Body of pancreas (tissue), 4 donors: ENCODE results near the gene RPL3. TPM values are rescaled to one million over a fixed set of nuclear protein-coding genes. Genes with fewer than 3 reads are reported as not detected.

Experiments
- ATAC-seq: fragments of 150-250 bp; one replicate; pipeline ENCODE4 v1.9.1; 2016
- DNase-seq, 4 donors: peaks; one replicate each; pipeline ENCODE4 v3.0.0-alpha.2; 2019
- H3K27ac ChIP-seq, 4 donors: fragments of 200-600 bp; sonication (generic); 1 replicate in 3 of 4; 2 replicates in 1 of 4; pipeline versions ENCODE4 v1.5.1 to v1.6.1; 2016 to 2019; ENCODE audit warnings: mild to moderate bottlenecking in 1 of 4, mixed read lengths in 1 of 4, moderate library complexity in 1 of 4
- H3K27me3 ChIP-seq, 2 donors: fragments of 200-600 bp; sonication (generic); one replicate each; pipeline ENCODE4 v1.6.0; 2016; ENCODE audit warnings: mild to moderate bottlenecking in 1 of 2
- H3K36me3 ChIP-seq, 2 donors: fragments of 200-600 bp; sonication (generic); replicated peaks in 1 of 2; 2 replicates each; pipeline ENCODE4 v1.5.1; 2016; ENCODE audit warnings: low read depth in 2 of 2; ENCODE audit not compliant: insufficient read depth in 1 of 2
- H3K4me1 ChIP-seq: fragments of 200-600 bp; sonication (generic); one replicate; pipeline ENCODE4 v1.6.0; 2016
- H3K4me3 ChIP-seq, 2 donors: fragments of 200-600 bp; sonication (generic); 1 replicate in 1 of 2; 2 replicates in 1 of 2; pipeline ENCODE4 v1.5.1; 2016 to 2019
- H3K9me3 ChIP-seq, 3 donors: fragments of 200-600 bp; sonication (generic); 1 replicate in 2 of 3; 2 replicates in 1 of 3; pipeline ENCODE4 v1.5.1; 2016
- CTCF ChIP-seq, 7 experiments: fragments of 450-650 bp in 4 of 7; fragments of 200-600 bp in 3 of 7; sonication (generic) in 3 of 7; IDR thresholded peaks; one replicate each; pipeline ENCODE4 v1.5.1; 2016 to 2019; ENCODE audit warnings: antibody characterized with exemption in 7 of 7
- POLR2A ChIP-seq, 3 donors: fragments of 450-650 bp; IDR thresholded peaks; one replicate each; pipeline ENCODE4 v1.6.1; 2016; ENCODE audit warnings: antibody characterized with exemption in 3 of 3, mild to moderate bottlenecking in 2 of 3
- WGBS, 2 donors: methylation state at CpG; one replicate each; pipeline ENCODE4 v1.1.5; 2017; 5-methylcytosine and 5-hydroxymethylcytosine counted together
- intact Hi-C: fragments of 100-400 bp; cut with DNase I; formaldehyde crosslinking; loops from one replicate; pipeline ENCODE4 v1.15.1; 2023
- total RNA-seq, 2 donors: library from RNA; depleted of rRNA; stranded (reverse); fragments of >200 nt; gene quantifications; one replicate each; pipeline ENCODE4 v1.1.0, GENCODE V29; 2016

RPL3 gene
- total RNA-seq, 2 donors from 2014 or later = 1,625 to 1,893 TPM

- peaks cover 9% of the 10 kb centered on the region for H3K4me1 ChIP-seq
- intact Hi-C loops = no loop called here
- H3K27ac ChIP-seq = no peak overlapping the region
- no peak overlapping the region for H3K4me3 ChIP-seq
- H3K9me3 ChIP-seq = no peaks in the 10 kb centered on the region
- no peak for TF ChIP-seq POLR2A (IDR thresholded peaks at IDR 0.05)
- TF ChIP-seq CTCF (IDR thresholded peaks at IDR 0.05) = no peak
- no peaks in the 10 kb centered on the region for H3K36me3 ChIP-seq
- H3K27me3 ChIP-seq = no peaks in the 10 kb centered on the region
- ATAC-seq (no peak), DNase-seq (no peak)
- WGBS, 2 donors = 76 to 79% methylated on average over 23 of the region's 23 CpGs
These were observed 40.1 kb downstream of the RPL3 start for GRCh38 chr22:39279170-39279850.

- intact Hi-C loops = no loop called here
- no peaks in the 10 kb centered on the region for H3K9me3 ChIP-seq
- peaks cover 9% of the 10 kb centered on the region for H3K4me1 ChIP-seq
- DNase-seq (no peak), ATAC-seq (peak; percentile 28)
- no peaks in the 10 kb centered on the region for H3K27me3 ChIP-seq
- H3K27ac ChIP-seq = peak overlapping the region in 2 of 4 donors; percentile 3 to 29
- H3K36me3 ChIP-seq = no peaks in the 10 kb centered on the region
- 69 to 73% methylated on average over 9 to 13 of the region's 13 CpGs for WGBS, 2 donors
- TF ChIP-seq CTCF (IDR thresholded peaks at IDR 0.05) = no peak
- TF ChIP-seq POLR2A (IDR thresholded peaks at IDR 0.05) = no peak
- no peak overlapping the region for H3K4me3 ChIP-seq
These were observed 41.4 kb downstream of the RPL3 start for GRCh38 chr22:39278040-39278439.

GRCh38 chr22:39277142-39277607 lies 42.2 kb downstream of the RPL3 start:
- Histone ChIP-seq H3K27ac (no peak overlapping the region), H3K4me1 (peaks cover 9% of the 10 kb centered on the region), H3K4me3 (no peak overlapping the region), H3K9me3 (no peaks in the 10 kb centered on the region), H3K27me3 (no peaks in the 10 kb centered on the region), H3K36me3 (no peaks in the 10 kb centered on the region)
- intact Hi-C loops = no loop called here
- ATAC-seq = no peak
- TF ChIP-seq POLR2A (IDR thresholded peaks at IDR 0.05) (no peak), CTCF (IDR thresholded peaks at IDR 0.05) (no peak)
- WGBS, 2 donors = 85 to 92% methylated on average over 6 of the region's 6 CpGs
- DNase-seq = no peak

- Histone ChIP-seq H3K4me3 (no peak overlapping the region), H3K27me3 (no peaks in the 10 kb centered on the region), H3K36me3 (no peaks in the 10 kb centered on the region), H3K4me1 (peaks cover 9% of the 10 kb centered on the region), H3K9me3 (no peaks in the 10 kb centered on the region), H3K27ac (peak overlapping the region in 2 of 4 donors; percentile 45 to 56)
- ATAC-seq = no peak
- intact Hi-C loops = no loop called here
- TF ChIP-seq POLR2A (IDR thresholded peaks at IDR 0.05) (no peak), CTCF (IDR thresholded peaks at IDR 0.05) (no peak)
- 75 to 95% methylated on average over 12 of the region's 12 CpGs for WGBS, 2 donors
- DNase-seq = no peak
These were observed 42.8 kb downstream of the RPL3 start for GRCh38 chr22:39276440-39277141.
